Fibroblast of villous mesenchyme (primary cell): ENCODE data around the gene ATG2B. TPM values are rescaled to one million over a fixed set of nuclear protein-coding genes. Genes with fewer than 3 reads are reported as not detected.
"Not testable (repeated sequence)": the region's sequence is repeated elsewhere in the genome, so short reads cannot be mapped to it uniquely, and the experiment has no call there.

Source experiments
- DNase-seq: peaks from one replicate; pipeline ENCODE4 v3.0.0-alpha.2; 2010; ENCODE audit warnings: low read depth
- H3K4me3 ChIP-seq: 2 replicates; pipeline ENCODE4 v1.5.1; 2011; ENCODE audit warnings: low read depth, mild to moderate bottlenecking, low read length
- CTCF ChIP-seq: IDR thresholded peaks from 2 replicates; pipeline ENCODE4 v1.5.1; 2012; ENCODE audit warnings: low read depth, mild to moderate bottlenecking, low read length; ENCODE audit not compliant: insufficient read depth
- total RNA-seq: library from RNA; depleted of rRNA; stranded (reverse); fragments of >200 nt; gene quantifications from 2 replicates; pipeline ENCODE4 v1.2.3, GENCODE V29; 2012

ATG2B gene
- total RNA-seq, 1 donor: 32.4 TPM

GRCh38 chr14:96247031-96247430 is 116.1 kb downstream of the ATG2B start:
- no peak for DNase-seq
- TF ChIP-seq CTCF: no peak
- no peak overlapping the region for H3K4me3 ChIP-seq

GRCh38 chr14:96246539-96246847 is 116.6 kb downstream of the ATG2B start:
- no peak for TF ChIP-seq CTCF
- DNase-seq: peak; percentile 100
- no peak overlapping the region for H3K4me3 ChIP-seq

GRCh38 chr14:96245710-96246538 is 117.2 kb downstream of the ATG2B start:
- no peak overlapping the region for H3K4me3 ChIP-seq
- no peak for TF ChIP-seq CTCF
- no peak for DNase-seq

- not testable (repeated sequence) for H3K4me3 ChIP-seq, DNase-seq
Observed at GRCh38 chr14:96245074-96245473, 118.1 kb downstream of the ATG2B start.

DNA sequence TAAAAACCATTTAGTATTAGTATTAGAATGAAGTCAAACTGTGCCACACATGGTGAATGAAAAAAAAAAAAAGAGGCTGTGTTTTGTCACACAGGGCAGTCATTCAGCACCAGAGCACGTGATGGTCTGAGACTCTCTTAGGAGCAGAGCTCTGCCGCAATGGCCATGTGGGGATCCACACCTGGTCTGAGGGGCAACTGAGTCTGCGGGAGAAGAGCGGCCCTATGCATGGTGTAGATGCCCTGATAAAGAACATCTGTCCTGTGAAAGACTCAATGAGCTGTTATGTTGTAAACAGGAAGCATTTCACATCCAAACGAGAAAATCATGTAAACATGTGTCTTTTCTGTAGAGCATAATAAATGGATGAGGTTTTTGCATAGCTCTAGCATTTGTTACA is 119.4 kb downstream of the ATG2B start:
- H3K4me3 ChIP-seq: no peak overlapping the region
- no peak for TF ChIP-seq CTCF
- peak; percentile 84 for DNase-seq

- H3K4me3 ChIP-seq: no peak overlapping the region
- TF ChIP-seq CTCF: no peak
- DNase-seq: no peak
Observed at GRCh38 chr14:96242126-96242525, 121.0 kb downstream of the ATG2B start.

- H3K4me3 ChIP-seq: no peak overlapping the region
- DNase-seq: no peak
Observed at GRCh38 chr14:96240641-96241040, 122.5 kb downstream of the ATG2B start.

More at GRCh38 chr14:96240641-96241040, 122.5 kb downstream of the ATG2B start:
- TF ChIP-seq CTCF: no peak
